PC-3 (cell line): ENCODE data around the gene DEFB131B. TPM values are rescaled to one million over a fixed set of nuclear protein-coding genes. Genes with fewer than 3 reads are reported as not detected.
"Not testable (repeated sequence)": the region's sequence is repeated elsewhere in the genome, so short reads cannot be mapped to it uniquely, and the experiment has no call there.

Experiments used
- ATAC-seq: fragments of 200-7000 bp; cut with Tn5 transposase; 2 replicates; pipeline ENCODE4 v1.9.1; 2020; ENCODE audit warnings: mild to moderate bottlenecking, moderate library complexity
- Bru-seq: library from RNA; stranded (reverse); fragments of 400-500 nt; gene quantifications from one replicate; lab custom pipeline; 2021; lab: Mats Ljungman, UMichigan
- BruChase-seq, 2 experiments: library from RNA; stranded (reverse); fragments of 400-500 nt; gene quantifications; one replicate each; lab custom pipeline; 2021; lab: Mats Ljungman, UMichigan
- BruUV-seq: library from RNA; stranded (reverse); fragments of 400-500 nt; replicated peaks from 2 replicates; lab custom pipeline; 2021; lab: Mats Ljungman, UMichigan
- CTCF ChIA-PET: fragments of 300-600 bp; sonication (Branson Sonifier 250); formaldehyde crosslinking; loops from one replicate; lab custom pipeline; 2022; ENCODE audit warnings: antibody characterized with exemption; lab: Charles Lee
- POLR2A ChIA-PET: fragments of 300-600 bp; sonication (Branson Sonifier 250); formaldehyde crosslinking; loops from one replicate; lab custom pipeline; 2022; ENCODE audit warnings: antibody characterized with exemption; ENCODE audit not compliant: unreplicated experiment; lab: Charles Lee
- DNase-seq: peaks from one replicate; pipeline ENCODE4 v3.0.0-alpha.2; 2015
- H2AFZ ChIP-seq: fragments of 300-600 bp; sonication (generic); 2 replicates; pipeline ENCODE4 v1.6.0; 2016; ENCODE audit warnings: antibody characterized with exemption, low read length
- H3F3A ChIP-seq: fragments of 300-600 bp; sonication (generic); one replicate; pipeline ENCODE4 v1.6.0; 2017; ENCODE audit warnings: antibody characterized with exemption, low read length, control low read depth, mild to moderate bottlenecking; ENCODE audit not compliant: unreplicated experiment
- H3K27ac ChIP-seq: fragments of 300-600 bp; sonication (generic); 2 replicates; pipeline ENCODE4 v1.5.1; 2016; ENCODE audit warnings: mild to moderate bottlenecking, low read length
- H3K27me3 ChIP-seq: fragments of 300-600 bp; sonication (generic); 2 replicates; pipeline ENCODE4 v1.6.1; 2016; ENCODE audit warnings: low read length, mixed read lengths
- H3K36me3 ChIP-seq: fragments of 300-600 bp; sonication (generic); 2 replicates; pipeline ENCODE4 v1.6.1; 2016; ENCODE audit warnings: low read depth, mixed run types, low read length, mixed read lengths
- H3K4me1 ChIP-seq: fragments of 300-600 bp; sonication (generic); 2 replicates; pipeline ENCODE4 v1.5.1; 2016; ENCODE audit warnings: low read length; ENCODE audit not compliant: insufficient read depth
- H3K4me2 ChIP-seq: fragments of 300-600 bp; sonication (generic); 2 replicates; pipeline ENCODE4 v1.6.0; 2016; ENCODE audit warnings: low read length
- H3K4me3 ChIP-seq: fragments of 300-600 bp; sonication (generic); 2 replicates; pipeline ENCODE4 v1.5.1; 2016; ENCODE audit warnings: mild to moderate bottlenecking, low read length, mixed read lengths
- H3K79me2 ChIP-seq: fragments of 300-600 bp; sonication (generic); 2 replicates; pipeline ENCODE4 v1.6.1; 2017; ENCODE audit warnings: low read length, mixed read lengths
- H3K9ac ChIP-seq: fragments of 300-600 bp; sonication (generic); 2 replicates; pipeline ENCODE4 v1.6.0; 2016; ENCODE audit warnings: mild to moderate bottlenecking, low read length
- H3K9me2 ChIP-seq: fragments of 300-600 bp; sonication (generic); replicated peaks from 2 replicates; pipeline ENCODE4 v1.6.1; 2016; ENCODE audit warnings: mixed run types, low read length, mixed read lengths
- H3K9me3 ChIP-seq: fragments of 300-600 bp; sonication (generic); 2 replicates; pipeline ENCODE4 v1.6.1; 2016; ENCODE audit warnings: low read length, mixed read lengths
- H4K20me1 ChIP-seq: fragments of 300-600 bp; sonication (generic); 2 replicates; pipeline ENCODE4 v1.6.1; 2016; ENCODE audit warnings: low read length, mixed read lengths
- intact Hi-C: fragments of 100-400 bp; cut with micrococcal nuclease; formaldehyde crosslinking; loops from 2 replicates; pipeline ENCODE4 v1.9.0; 2023
- long read RNA-seq: library from polyadenylated mRNA; unstranded; transcript quantifications from one replicate; pipeline ENCODE4 v2.0.0, GENCODE V29; 2021; ENCODE audit not compliant: unreplicated experiment
- total RNA-seq: library from RNA; depleted of rRNA; stranded (reverse); fragments of >200 nt; gene quantifications from 2 replicates; pipeline ENCODE4 v1.2.3, GENCODE V29; 2014; rRNA removed

DEFB131B gene, protein sequence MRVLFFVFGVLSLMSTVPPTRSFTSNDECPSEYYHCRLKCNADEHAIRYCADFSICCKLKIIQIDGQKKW
- total RNA-seq, result not detected in 2 replicates
- Bru-seq, nascent RNA, result not detected
- BruChase-seq, experiment 1, labeled RNA remaining after a 6-hour chase, result not detected
- not detected for BruChase-seq, experiment 2, labeled RNA remaining after a 2-hour chase
- long read RNA-seq, result 0 reads

DNA sequence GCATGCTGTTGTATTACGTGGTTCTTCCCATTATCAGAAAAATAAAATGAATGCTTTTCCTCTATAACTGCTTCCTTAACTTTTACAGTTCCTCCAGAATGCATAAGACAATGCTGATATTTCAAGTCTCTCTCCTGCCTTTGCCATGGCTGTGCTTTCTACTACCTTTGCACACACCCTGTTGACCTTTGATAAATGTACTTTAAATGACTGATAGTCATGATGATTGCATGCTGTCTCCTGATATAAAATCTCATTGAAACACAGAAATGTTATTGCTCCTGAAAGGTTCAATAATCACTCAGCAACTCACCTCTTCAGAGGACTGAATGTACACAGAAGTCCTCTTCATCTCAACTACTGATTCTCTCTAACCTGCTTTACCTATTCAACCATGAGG lies at the start of gene DEFB131B:
Gene DEFB131B, plus strand, starts transcription at position 395 of the 400 bp plus-strand sequence. Its CDS starts 0 bp downstream, at position 395.
- H3K27ac ChIP-seq, CTCF ChIA-PET, BruUV-seq, POLR2A ChIA-PET, H3K4me1 ChIP-seq, H2AFZ ChIP-seq, DNase-seq, ATAC-seq, intact Hi-C loops, H3K4me2 ChIP-seq, H3K36me3 ChIP-seq, H3K9me2 ChIP-seq, H3K4me3 ChIP-seq, H3F3A ChIP-seq, H3K79me2 ChIP-seq, H3K9ac ChIP-seq, H3K27me3 ChIP-seq, H4K20me1 ChIP-seq, H3K9me3 ChIP-seq: not testable (repeated sequence)

DNA sequence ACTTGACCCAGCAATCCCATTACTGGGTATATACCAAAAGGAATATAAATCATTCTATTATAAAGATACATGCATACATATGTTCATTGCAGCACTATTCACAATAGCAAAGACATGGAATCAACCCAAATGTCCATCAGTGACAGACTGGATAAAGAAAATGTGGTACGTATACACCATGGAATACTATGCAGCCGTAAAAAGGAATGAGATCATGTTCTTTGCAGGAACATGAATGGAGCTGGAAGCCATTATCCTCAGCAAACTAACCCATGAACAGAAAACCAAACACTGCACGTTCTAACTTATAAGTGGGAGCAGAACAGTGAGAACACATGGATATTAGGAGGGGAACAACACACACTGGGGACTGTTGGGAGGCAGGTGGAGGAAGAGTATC lies 49.0 kb upstream of the DEFB131B start:
- BruUV-seq, intact Hi-C loops, H3K9me2 ChIP-seq, H3K4me3 ChIP-seq, H3K4me1 ChIP-seq, H3K79me2 ChIP-seq, H2AFZ ChIP-seq, H3K36me3 ChIP-seq, ATAC-seq, H4K20me1 ChIP-seq, DNase-seq, H3K27ac ChIP-seq, POLR2A ChIA-PET, H3K9ac ChIP-seq, H3F3A ChIP-seq, CTCF ChIA-PET, H3K9me3 ChIP-seq, H3K27me3 ChIP-seq, H3K4me2 ChIP-seq: not testable (repeated sequence)

DNA sequence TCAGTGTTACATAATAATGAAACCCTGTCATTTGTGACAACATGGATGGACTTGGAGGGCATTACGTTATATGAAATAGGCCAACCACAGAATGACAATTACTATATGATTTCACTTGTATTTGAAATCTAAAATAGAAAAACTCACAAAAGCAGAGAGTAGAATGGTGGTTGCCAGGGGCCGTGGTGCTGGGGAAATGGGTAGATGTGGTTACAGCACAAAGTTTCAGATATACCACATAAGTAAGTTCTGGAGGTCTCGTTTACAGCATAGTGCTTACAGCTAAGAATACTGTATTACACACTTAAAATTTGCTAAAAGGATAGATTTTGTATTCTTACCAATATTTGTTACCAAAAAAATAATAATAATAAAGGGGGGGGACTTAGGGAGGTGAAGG lies 48.6 kb upstream of the DEFB131B start:
- H3K4me3 ChIP-seq, H3K4me2 ChIP-seq, H3K27ac ChIP-seq, H4K20me1 ChIP-seq, intact Hi-C loops, ATAC-seq, DNase-seq, H3F3A ChIP-seq, BruUV-seq, H3K79me2 ChIP-seq, H3K9me3 ChIP-seq, CTCF ChIA-PET, POLR2A ChIA-PET, H3K9me2 ChIP-seq, H3K4me1 ChIP-seq, H3K36me3 ChIP-seq, H3K27me3 ChIP-seq, H2AFZ ChIP-seq, H3K9ac ChIP-seq: not testable (repeated sequence)

DNA sequence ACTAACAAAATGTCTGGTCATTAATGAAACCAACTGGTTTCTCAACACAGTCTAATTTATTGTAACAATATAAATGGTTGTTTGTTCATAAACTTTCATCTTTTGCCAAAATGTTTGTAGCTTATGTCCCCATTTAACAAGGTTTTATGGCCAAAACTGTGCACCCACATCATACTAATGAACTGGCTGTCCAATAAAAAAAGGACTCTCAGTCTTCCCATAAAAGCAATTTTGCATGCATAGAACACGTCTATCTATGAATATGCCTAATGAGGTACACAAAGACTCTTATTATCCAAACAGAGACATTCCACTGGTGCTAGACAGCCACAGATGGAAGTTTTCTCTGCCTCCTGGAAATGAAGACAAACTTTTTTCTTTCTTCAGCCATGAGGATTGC lies 45.4 kb upstream of the DEFB131B start, which contains the start of gene DEFB108B:
Gene DEFB108B, plus strand, starts transcription at position 390 of the 400 bp plus-strand sequence. Its CDS starts 0 bp downstream, at position 390.
- H2AFZ ChIP-seq, H4K20me1 ChIP-seq, POLR2A ChIA-PET, BruUV-seq, H3K4me3 ChIP-seq, H3K79me2 ChIP-seq, H3K27me3 ChIP-seq, H3K9me3 ChIP-seq, H3K9me2 ChIP-seq, H3K9ac ChIP-seq, ATAC-seq, CTCF ChIA-PET, DNase-seq, H3K27ac ChIP-seq, intact Hi-C loops, H3K4me1 ChIP-seq, H3K36me3 ChIP-seq, H3K4me2 ChIP-seq, H3F3A ChIP-seq: not testable (repeated sequence)

DNA sequence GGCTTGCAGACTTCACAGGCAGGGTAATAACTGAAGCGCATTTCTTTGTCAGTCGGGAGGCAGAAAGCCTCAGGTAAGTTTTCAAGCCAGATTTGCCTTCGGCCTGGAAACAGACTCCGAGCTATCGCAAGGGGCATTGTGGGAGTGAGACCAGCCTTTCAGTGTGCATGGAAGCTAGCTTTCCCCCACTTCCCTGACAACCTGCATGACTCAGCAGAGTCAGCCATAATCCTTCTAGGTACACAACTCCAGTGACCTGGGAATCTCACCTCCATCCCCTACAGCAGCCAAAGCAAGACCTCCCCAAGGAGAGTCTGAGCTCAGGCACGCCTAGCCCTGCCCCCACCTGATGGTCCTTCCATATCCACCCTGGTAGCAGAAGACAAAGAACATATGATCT lies 35.5 kb upstream of the DEFB131B start:
- POLR2A ChIA-PET, H3F3A ChIP-seq, H3K9ac ChIP-seq, H3K9me2 ChIP-seq, H3K27ac ChIP-seq, H3K79me2 ChIP-seq, intact Hi-C loops, H3K4me3 ChIP-seq, H3K27me3 ChIP-seq, H3K9me3 ChIP-seq, BruUV-seq, H4K20me1 ChIP-seq, H3K4me1 ChIP-seq, H2AFZ ChIP-seq, DNase-seq, CTCF ChIA-PET, ATAC-seq, H3K4me2 ChIP-seq, H3K36me3 ChIP-seq: not testable (repeated sequence)

DNA sequence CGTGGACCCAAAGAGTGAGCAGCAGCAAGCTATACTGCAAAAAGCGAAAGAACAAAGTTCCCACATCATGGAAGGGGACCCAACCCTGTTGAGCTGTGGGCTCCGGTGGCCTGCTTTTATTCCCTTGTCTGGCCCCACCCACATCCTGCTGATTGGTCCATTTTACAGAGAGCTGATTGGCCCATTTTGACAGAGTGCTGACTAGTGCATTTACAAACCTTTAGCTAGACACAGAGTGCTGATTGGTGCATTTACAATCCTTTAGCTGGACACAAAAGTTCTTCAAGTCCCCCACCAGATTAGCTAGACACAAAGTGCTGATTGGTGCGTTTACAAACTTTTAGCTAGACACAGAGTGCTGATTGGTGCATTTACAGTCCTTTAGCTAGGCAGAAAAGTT lies 34.9 kb upstream of the DEFB131B start:
- not testable (repeated sequence) for ATAC-seq

More for the DNA sequence above, 34.9 kb upstream of the DEFB131B start:
- intact Hi-C loops, H3K4me1 ChIP-seq, H3K9me3 ChIP-seq, H4K20me1 ChIP-seq, BruUV-seq, H3K4me3 ChIP-seq, H3K27ac ChIP-seq, H3F3A ChIP-seq, H3K27me3 ChIP-seq, H3K79me2 ChIP-seq, H3K36me3 ChIP-seq, H3K4me2 ChIP-seq, DNase-seq, CTCF ChIA-PET, H2AFZ ChIP-seq, H3K9ac ChIP-seq, POLR2A ChIA-PET, H3K9me2 ChIP-seq: not testable (repeated sequence)
